Karpas-422 (cell line): ENCODE results near the gene HEXB. TPM values are rescaled to one million over a fixed set of nuclear protein-coding genes. Genes with fewer than 3 reads are reported as not detected.
A peak's percentile ranks its signal among the peaks of the same experiment; 100 is the strongest.

ENCODE experiments used
- DNase-seq: peaks from one replicate; pipeline ENCODE4 v3.0.0-alpha.2; 2015
- H2AFZ ChIP-seq: fragments of 200-600 bp; sonication (generic); 2 replicates; pipeline ENCODE4 v1.6.1; 2014; ENCODE audit warnings: antibody characterized with exemption, low read length, mixed read lengths
- H3K27ac ChIP-seq: fragments of 200-600 bp; sonication (generic); 2 replicates; pipeline ENCODE4 v1.5.1; 2014; ENCODE audit warnings: mild to moderate bottlenecking, low read length, moderate library complexity
- H3K27me3 ChIP-seq: fragments of 200-600 bp; sonication (generic); 2 replicates; pipeline ENCODE4 v1.6.1; 2014; ENCODE audit warnings: low read length, mixed read lengths
- H3K36me3 ChIP-seq: fragments of 200-600 bp; sonication (generic); 2 replicates; pipeline ENCODE4 v1.6.1; 2014; ENCODE audit warnings: low read length, mixed read lengths; ENCODE audit not compliant: insufficient read depth
- H3K4me1 ChIP-seq: fragments of 200-600 bp; sonication (generic); 2 replicates; pipeline ENCODE4 v1.6.1; 2014; ENCODE audit warnings: mild to moderate bottlenecking, low read length, mixed read lengths
- H3K4me2 ChIP-seq: fragments of 200-600 bp; sonication (generic); 2 replicates; pipeline ENCODE4 v1.6.1; 2014; ENCODE audit warnings: low read length, low read depth, mild to moderate bottlenecking; ENCODE audit not compliant: poor library complexity, severe bottlenecking
- H3K4me3 ChIP-seq: fragments of 200-600 bp; sonication (generic); 2 replicates; pipeline ENCODE4 v1.5.1; 2014; ENCODE audit warnings: mild to moderate bottlenecking, antibody characterized with exemption, low read length, mixed read lengths
- H3K79me2 ChIP-seq: fragments of 200-600 bp; sonication (generic); 2 replicates; pipeline ENCODE4 v1.6.1; 2014; ENCODE audit warnings: mild to moderate bottlenecking, low read length, mixed read lengths
- H3K9ac ChIP-seq: fragments of 200-600 bp; sonication (generic); 2 replicates; pipeline ENCODE4 v1.6.0; 2014; ENCODE audit warnings: low read length
- H3K9me2 ChIP-seq: fragments of 200-600 bp; sonication (generic), shearing (Covaris generic); replicated peaks from 2 replicates; pipeline ENCODE4 v1.6.0; 2014; ENCODE audit warnings: mild to moderate bottlenecking, low read length, moderate library complexity; ENCODE audit not compliant: insufficient read depth
- H3K9me3 ChIP-seq: fragments of 300-700, 200-600 bp; sonication (generic); 2 replicates; pipeline ENCODE4 v1.6.1; 2014; ENCODE audit warnings: low read length, mixed read lengths
- H4K20me1 ChIP-seq: fragments of 200-600 bp; sonication (generic); 2 replicates; pipeline ENCODE4 v1.6.1; 2014; ENCODE audit warnings: mild to moderate bottlenecking, antibody characterized with exemption, low read length, low read depth; ENCODE audit not compliant: insufficient read depth
- total RNA-seq: library from RNA; depleted of rRNA; stranded (reverse); fragments of >200 nt; shearing (Covaris generic); gene quantifications from 2 replicates; pipeline ENCODE4 v1.2.3, GENCODE V29; 2014; ENCODE audit warnings: low replicate concordance

Gene HEXB
- total RNA-seq, 1 experiment from 2014 or later = 70.2 TPM

GRCh38 chr5:74640954-74641734 is 43.9 kb upstream of the HEXB start:
- Histone ChIP-seq H3K27ac (no peak overlapping the region), H3K4me1 (peaks cover 20% of the 10 kb centered on the region), H3K27me3 (no peaks in the 10 kb centered on the region), H3K4me2 (peak overlapping the region; percentile 78), H3K79me2 (no peaks in the 10 kb centered on the region), H3K9me3 (no peaks in the 10 kb centered on the region), H3K36me3 (no peaks in the 10 kb centered on the region), H3K4me3 (peak overlapping the region; percentile 60; the same call in 1 of the 2 replicates), H4K20me1 (no peaks in the 10 kb centered on the region), H3K9me2 (no peaks in the 10 kb centered on the region), H3K9ac (no peak overlapping the region), H2AFZ (no peak overlapping the region)
- no peak for DNase-seq

- no peaks in the 10 kb centered on the region for H4K20me1 ChIP-seq
- H2AFZ ChIP-seq = no peak overlapping the region
- no peak overlapping the region for H3K4me2 ChIP-seq
- no peaks in the 10 kb centered on the region for H3K27me3 ChIP-seq
- no peak overlapping the region for H3K27ac ChIP-seq
- H3K36me3 ChIP-seq = no peaks in the 10 kb centered on the region
- H3K9ac ChIP-seq = no peak overlapping the region
- H3K9me3 ChIP-seq = no peaks in the 10 kb centered on the region
- H3K79me2 ChIP-seq = no peaks in the 10 kb centered on the region
- peak; percentile 48 for DNase-seq
- peaks cover 20% of the 10 kb centered on the region for H3K4me1 ChIP-seq
- no peaks in the 10 kb centered on the region for H3K9me2 ChIP-seq
- no peak overlapping the region for H3K4me3 ChIP-seq
Observed at GRCh38 chr5:74641735-74642542, 43.1 kb upstream of the HEXB start.

GRCh38 chr5:74642543-74642863 is 42.5 kb upstream of the HEXB start:
- Histone ChIP-seq H3K79me2 (no peaks in the 10 kb centered on the region), H3K9me3 (no peaks in the 10 kb centered on the region), H3K36me3 (no peaks in the 10 kb centered on the region), H3K4me2 (no peak overlapping the region), H3K9me2 (no peaks in the 10 kb centered on the region), H3K27ac (no peak overlapping the region), H4K20me1 (no peaks in the 10 kb centered on the region), H2AFZ (no peak overlapping the region), H3K4me3 (no peak overlapping the region), H3K27me3 (no peaks in the 10 kb centered on the region), H3K9ac (no peak overlapping the region), H3K4me1 (peaks cover 20% of the 10 kb centered on the region)
- DNase-seq = no peak

- Histone ChIP-seq H3K4me1 (peaks cover 20% of the 10 kb centered on the region), H2AFZ (no peak overlapping the region), H3K4me2 (no peak overlapping the region), H3K36me3 (no peaks in the 10 kb centered on the region), H3K9ac (no peak overlapping the region), H3K4me3 (no peak overlapping the region), H3K79me2 (no peaks in the 10 kb centered on the region), H3K9me2 (no peaks in the 10 kb centered on the region), H3K27ac (no peak overlapping the region), H3K9me3 (no peaks in the 10 kb centered on the region), H3K27me3 (no peaks in the 10 kb centered on the region), H4K20me1 (no peaks in the 10 kb centered on the region)
- no peak for DNase-seq
Observed at GRCh38 chr5:74643111-74643562, 41.9 kb upstream of the HEXB start.

GRCh38 chr5:74647096-74647495 is 37.9 kb upstream of the HEXB start:
- no peaks in the 10 kb centered on the region for H3K9me2 ChIP-seq
- H3K4me2 ChIP-seq = no peak overlapping the region
- no peaks in the 10 kb centered on the region for H4K20me1 ChIP-seq
- DNase-seq = no peak
- peaks cover 3% of the 10 kb centered on the region; the same call in 1 of the 2 replicates for H3K4me1 ChIP-seq
- no peak overlapping the region for H3K4me3 ChIP-seq
- no peaks in the 10 kb centered on the region for H3K9me3 ChIP-seq
- no peaks in the 10 kb centered on the region for H3K36me3 ChIP-seq
- no peak overlapping the region for H3K9ac ChIP-seq
- no peak overlapping the region for H2AFZ ChIP-seq
- H3K79me2 ChIP-seq = no peaks in the 10 kb centered on the region
- H3K27ac ChIP-seq = no peak overlapping the region
- no peaks in the 10 kb centered on the region for H3K27me3 ChIP-seq

- H3K4me1 ChIP-seq = peaks cover 3% of the 10 kb centered on the region; the same call in 1 of the 2 replicates
- no peak overlapping the region for H2AFZ ChIP-seq
- H3K27me3 ChIP-seq = no peaks in the 10 kb centered on the region
- no peaks in the 10 kb centered on the region for H4K20me1 ChIP-seq
- no peaks in the 10 kb centered on the region for H3K79me2 ChIP-seq
- no peak overlapping the region for H3K27ac ChIP-seq
- peak; percentile 72 for DNase-seq
- H3K9me3 ChIP-seq = no peaks in the 10 kb centered on the region
- H3K36me3 ChIP-seq = no peaks in the 10 kb centered on the region
- H3K9me2 ChIP-seq = no peaks in the 10 kb centered on the region
- H3K4me3 ChIP-seq = no peak overlapping the region
- H3K4me2 ChIP-seq = no peak overlapping the region
- H3K9ac ChIP-seq = no peak overlapping the region
Observed at GRCh38 chr5:74648835-74649293, 36.2 kb upstream of the HEXB start.

GRCh38 chr5:74649421-74649973 is 35.5 kb upstream of the HEXB start:
- H3K79me2 ChIP-seq = no peaks in the 10 kb centered on the region
- H3K4me2 ChIP-seq = no peak overlapping the region
- H3K9me3 ChIP-seq = no peaks in the 10 kb centered on the region
- no peak for DNase-seq
- no peaks in the 10 kb centered on the region for H3K36me3 ChIP-seq
- H3K27me3 ChIP-seq = no peaks in the 10 kb centered on the region
- H3K27ac ChIP-seq = no peak overlapping the region
- no peak overlapping the region for H2AFZ ChIP-seq
- no peak overlapping the region for H3K9ac ChIP-seq
- peaks cover 3% of the 10 kb centered on the region; the same call in 1 of the 2 replicates for H3K4me1 ChIP-seq
- H4K20me1 ChIP-seq = no peaks in the 10 kb centered on the region
- no peak overlapping the region for H3K4me3 ChIP-seq
- H3K9me2 ChIP-seq = no peaks in the 10 kb centered on the region

GRCh38 chr5:74651710-74652109 is 33.3 kb upstream of the HEXB start:
- DNase-seq = no peak
- no peaks in the 10 kb centered on the region for H3K27me3 ChIP-seq
- no peaks in the 10 kb centered on the region for H3K9me2 ChIP-seq
- H3K4me1 ChIP-seq = peaks cover 3% of the 10 kb centered on the region; the same call in 1 of the 2 replicates
- no peak overlapping the region for H3K27ac ChIP-seq
- H3K9me3 ChIP-seq = no peaks in the 10 kb centered on the region
- no peaks in the 10 kb centered on the region for H4K20me1 ChIP-seq
- no peaks in the 10 kb centered on the region for H3K36me3 ChIP-seq
- H3K79me2 ChIP-seq = no peaks in the 10 kb centered on the region
- no peak overlapping the region for H2AFZ ChIP-seq
- H3K4me2 ChIP-seq = no peak overlapping the region
- no peak overlapping the region for H3K9ac ChIP-seq
- no peak overlapping the region for H3K4me3 ChIP-seq
